Nephron progenitor cell (in vitro differentiated cells): ENCODE data around the gene TEX12.

Experiments
- DNase-seq: peaks from one replicate; pipeline ENCODE4 v3.0.0; 2021
- H3K27ac Mint-ChIP-seq: 2 replicates; pipeline ENCODE4 v1.8.0; 2021; ENCODE audit warnings: mild to moderate bottlenecking, moderate library complexity, mixed read lengths
- H3K27me3 Mint-ChIP-seq: 2 replicates; pipeline ENCODE4 v1.8.0; 2021; ENCODE audit warnings: mild to moderate bottlenecking, low read depth, mixed read lengths; ENCODE audit not compliant: poor library complexity
- H3K36me3 Mint-ChIP-seq: 2 replicates; pipeline ENCODE4 v1.8.0; 2021; ENCODE audit warnings: low read depth, mixed read lengths
- H3K4me1 Mint-ChIP-seq: 2 replicates; pipeline ENCODE4 v1.8.0; 2021; ENCODE audit warnings: mixed read lengths
- H3K4me3 Mint-ChIP-seq: 2 replicates; pipeline ENCODE4 v1.8.0; 2021; ENCODE audit warnings: mild to moderate bottlenecking, moderate library complexity, mixed read lengths
- H3K9me3 Mint-ChIP-seq: 2 replicates; pipeline ENCODE4 v1.8.0; 2021; ENCODE audit warnings: mild to moderate bottlenecking, moderate library complexity, mixed read lengths
- CTCF ChIP-seq: fragments of 200-600 bp; sonication (generic); IDR thresholded peaks from 2 replicates; pipeline ENCODE4 v1.5.0; 2021; ENCODE audit warnings: antibody characterized with exemption

TEX12 gene

GRCh38 chr11:112172362-112172994 is 5.3 kb downstream of the TEX12 start:
- peaks cover 28% of the 10 kb centered on the region for H3K4me1 Mint-ChIP-seq
- no peak for TF ChIP-seq CTCF
- no peak overlapping the region for H3K27ac Mint-ChIP-seq
- H3K27me3 Mint-ChIP-seq = peaks cover 12% of the 10 kb centered on the region
- DNase-seq = no peak
- H3K9me3 Mint-ChIP-seq = no peaks in the 10 kb centered on the region
- no peak overlapping the region for H3K4me3 Mint-ChIP-seq
- no peaks in the 10 kb centered on the region for H3K36me3 Mint-ChIP-seq

GRCh38 chr11:112173152-112173551 is 6.0 kb downstream of the TEX12 start:
- Mint-ChIP-seq H3K4me1 (peaks cover 28% of the 10 kb centered on the region), H3K36me3 (no peaks in the 10 kb centered on the region), H3K4me3 (no peak overlapping the region), H3K27me3 (peaks cover 10% of the 10 kb centered on the region), H3K9me3 (no peaks in the 10 kb centered on the region), H3K27ac (peak overlapping the region; percentile 34)
- no peak for TF ChIP-seq CTCF
- DNase-seq = no peak

GRCh38 chr11:112174789-112175598 is 7.8 kb downstream of the TEX12 start, which contains the start of gene BCO2:
TSS of gene BCO2 (plus strand) at chr11:112175512. CDS start at chr11:112175602, 90 bp downstream.
- H3K27ac Mint-ChIP-seq = peak within 1 kb of the TSS; percentile 94
- H3K4me3 Mint-ChIP-seq = peak within 1 kb of the TSS; percentile 80
- no peaks in the 10 kb centered on the region for H3K9me3 Mint-ChIP-seq
- DNase-seq = peak; percentile 90
- H3K4me1 Mint-ChIP-seq = peaks cover 31% of the 10 kb centered on the region
- peaks cover 10% of the 10 kb centered on the region for H3K27me3 Mint-ChIP-seq
- H3K36me3 Mint-ChIP-seq = no peaks in the 10 kb centered on the region
- peak; percentile 96 for TF ChIP-seq CTCF

- Mint-ChIP-seq H3K27me3 (peaks cover 10% of the 10 kb centered on the region), H3K4me1 (peaks cover 32% of the 10 kb centered on the region), H3K9me3 (no peaks in the 10 kb centered on the region), H3K27ac (peak overlapping the region; percentile 94), H3K36me3 (peaks cover 1% of the 10 kb centered on the region), H3K4me3 (peak overlapping the region; percentile 80)
- TF ChIP-seq CTCF = no peak
- no peak for DNase-seq
Observed at GRCh38 chr11:112175599-112175952, 8.4 kb downstream of the TEX12 start.

GRCh38 chr11:112176077-112176476 is 8.9 kb downstream of the TEX12 start:
- peaks cover 35% of the 10 kb centered on the region for H3K4me1 Mint-ChIP-seq
- peaks cover 6% of the 10 kb centered on the region for H3K36me3 Mint-ChIP-seq
- H3K27me3 Mint-ChIP-seq = peaks cover 10% of the 10 kb centered on the region
- DNase-seq = no peak
- peaks cover 5% of the 10 kb centered on the region for H3K9me3 Mint-ChIP-seq
- peak overlapping the region; percentile 80 for H3K4me3 Mint-ChIP-seq
- H3K27ac Mint-ChIP-seq = no peak overlapping the region
- TF ChIP-seq CTCF = no peak
